Ovary (tissue), 9 donors: ENCODE data around the gene HNRNPF. TPM values are rescaled to one million over a fixed set of nuclear protein-coding genes. Genes with fewer than 3 reads are reported as not detected.

Source experiments
- DNase-seq, 5 donors: peaks; one replicate each; pipeline ENCODE4 v3.0.0-alpha.2; 2019 to 2020
- H3K27ac ChIP-seq, 2 donors: fragments of 200-600 bp; one replicate each; pipeline versions ENCODE4 v1.5.1 to v1.8.0; 2019 to 2022
- H3K27me3 ChIP-seq: fragments of 200-600 bp; one replicate; pipeline ENCODE4 v1.8.0; 2022
- H3K36me3 ChIP-seq: fragments of 200-600 bp; sonication (generic); one replicate; pipeline ENCODE4 v1.5.1; 2019
- H3K4me1 ChIP-seq: one replicate; pipeline ENCODE4 v1.8.1; 2013; ENCODE audit warnings: mild to moderate bottlenecking, moderate library complexity; ENCODE audit not compliant: insufficient read depth
- H3K4me3 ChIP-seq: fragments of 200-600 bp; sonication (generic); one replicate; pipeline ENCODE4 v1.5.1; 2017
- H3K9me3 ChIP-seq, 2 donors: fragments of 200-600 bp in 1 of 2; sonication (generic) in 1 of 2; one replicate each; pipeline versions ENCODE4 v1.5.1 to v1.8.1; 2013 to 2019; ENCODE audit warnings: mild to moderate bottlenecking in 1 of 2, moderate library complexity in 1 of 2
- EP300 ChIP-seq: sonication (generic); formaldehyde crosslinking; IDR thresholded peaks from one replicate; pipeline ENCODE4 v1.6.1; 2017; ENCODE audit warnings: antibody characterized with exemption
- POLR2A ChIP-seq: fragments of 450-650 bp; IDR thresholded peaks from one replicate; pipeline ENCODE4 v1.6.1; 2017; ENCODE audit warnings: antibody characterized with exemption, mild to moderate bottlenecking, moderate library complexity
- WGBS, 3 donors: extraction: QIAGEN DNeasy Blood & Tissue Kit in 1 of 3; methylation state at CpG; one replicate each; pipeline versions ENCODE4 v1.1.5 to v1.1.7; 2013 to 2017; 5-methylcytosine and 5-hydroxymethylcytosine counted together
- intact Hi-C, 4 donors: fragments of 100-400 bp; cut with DNase I; formaldehyde crosslinking; loops; one replicate each; pipeline versions ENCODE4 v1.11.0 to v1.15.1; 2022 to 2023
- polyA plus RNA-seq, 2 donors: library from polyadenylated mRNA; stranded (reverse); fragments of 200-250 nt in 1 of 2; fragments of 350-450 nt in 1 of 2; fragmentation: Illumina TruSeq in 1 of 2; extraction: RNeasy Lipid Tissue Mini Kit (QIAGEN cat#74804) in 1 of 2; gene quantifications; one replicate each; pipeline ENCODE4 v1.2.3, GENCODE V29; 2013 to 2014
- total RNA-seq, 7 donors: library from RNA; depleted of rRNA in 2 of 7; stranded (reverse); fragments of >200 nt in 2 of 7; fragmentation: NEBNext Ultra II Directional in 3 of 7; extraction: Animal tissue kit (Norgen Biotek cat#: 25700) in 3 of 7; gene quantifications; one replicate each; pipeline versions ENCODE4 v1.1.0 to v1.2.4, GENCODE V29; 2016 to 2023
- TF ChIP-seq, protein P1 (sequence below), 3 donors: fragments of 450-650 bp in 2 of 3; fragments of 200-600 bp in 1 of 3; IDR thresholded peaks; one replicate each; pipeline versions ENCODE4 v1.5.1 to v1.8.0; 2016 to 2022; ENCODE audit warnings: antibody characterized with exemption in 3 of 3, mild to moderate bottlenecking in 1 of 3
- donor health status: DM: no; HTN: no; CAD: no; lungs with moderate emphysema.
- donor health status: DM: no; HTN: no; CAD: no.
- donor health status: Bipolar disorder and iron deficiency.
- donor health status: DM: yes; HTN: yes; CAD: no.
- donor health status: DM: no; HTN: no; CAD: no.
- donor health status: DM: yes; HTN: yes; CAD: no.

Gene HNRNPF
- total and polyA plus RNA-seq, 9 donors, result 95.1 to 220 (median 166) TPM

DNA sequence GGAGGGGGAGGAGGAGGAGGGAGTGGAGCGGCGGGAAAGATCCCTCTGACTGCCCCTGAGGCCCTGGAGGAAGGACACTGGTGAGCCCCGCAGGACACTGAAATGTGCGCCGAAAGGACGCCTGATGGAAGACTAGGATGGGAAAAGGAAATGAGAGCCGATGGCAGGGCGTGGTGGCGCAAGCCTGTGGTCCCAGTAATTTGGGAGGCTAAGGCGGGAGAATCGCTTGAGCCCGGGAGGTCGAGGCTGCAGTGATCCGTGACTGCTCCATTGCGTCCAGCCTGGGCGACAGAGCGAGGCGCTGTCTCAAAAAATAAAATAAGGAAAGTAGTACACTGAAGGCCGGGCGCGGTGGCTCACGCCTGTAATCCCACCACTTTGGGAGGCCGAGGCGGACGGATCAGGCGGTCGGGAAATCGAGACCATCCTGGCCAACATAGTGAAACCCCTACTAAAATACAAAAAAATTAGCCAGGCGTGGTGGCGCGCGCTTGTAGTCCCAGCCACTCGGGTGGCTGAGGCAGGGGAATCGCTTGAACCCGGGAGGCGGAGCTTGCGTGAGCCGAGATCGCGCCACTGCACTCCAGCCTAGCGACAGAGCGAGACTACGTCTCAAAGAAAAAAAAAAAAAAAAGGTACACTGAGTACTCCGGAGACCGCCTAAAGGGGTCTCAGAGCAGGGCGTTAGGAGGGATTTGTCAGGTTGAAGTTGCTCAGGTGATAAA is 561 bp upstream of the HNRNPF start:
- H3K4me1 ChIP-seq, result peaks cover 6% of the 10 kb centered on the region
- peak overlapping the region; percentile 66 for H3K4me3 ChIP-seq
- no peak for DNase-seq
- TF ChIP-seq EP300, result no peak
- TF ChIP-seq, protein P1, sequence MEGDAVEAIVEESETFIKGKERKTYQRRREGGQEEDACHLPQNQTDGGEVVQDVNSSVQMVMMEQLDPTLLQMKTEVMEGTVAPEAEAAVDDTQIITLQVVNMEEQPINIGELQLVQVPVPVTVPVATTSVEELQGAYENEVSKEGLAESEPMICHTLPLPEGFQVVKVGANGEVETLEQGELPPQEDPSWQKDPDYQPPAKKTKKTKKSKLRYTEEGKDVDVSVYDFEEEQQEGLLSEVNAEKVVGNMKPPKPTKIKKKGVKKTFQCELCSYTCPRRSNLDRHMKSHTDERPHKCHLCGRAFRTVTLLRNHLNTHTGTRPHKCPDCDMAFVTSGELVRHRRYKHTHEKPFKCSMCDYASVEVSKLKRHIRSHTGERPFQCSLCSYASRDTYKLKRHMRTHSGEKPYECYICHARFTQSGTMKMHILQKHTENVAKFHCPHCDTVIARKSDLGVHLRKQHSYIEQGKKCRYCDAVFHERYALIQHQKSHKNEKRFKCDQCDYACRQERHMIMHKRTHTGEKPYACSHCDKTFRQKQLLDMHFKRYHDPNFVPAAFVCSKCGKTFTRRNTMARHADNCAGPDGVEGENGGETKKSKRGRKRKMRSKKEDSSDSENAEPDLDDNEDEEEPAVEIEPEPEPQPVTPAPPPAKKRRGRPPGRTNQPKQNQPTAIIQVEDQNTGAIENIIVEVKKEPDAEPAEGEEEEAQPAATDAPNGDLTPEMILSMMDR (IDR thresholded peaks at IDR 0.05), result no peak
- TF ChIP-seq POLR2A, result no peak
- 6 to 19% (median 17%) methylated on average over 46 of the region's 46 CpGs for WGBS, 3 donors
- no peaks in the 10 kb centered on the region for H3K36me3 ChIP-seq
- H3K9me3 ChIP-seq, result no peaks in the 10 kb centered on the region
- no peaks in the 10 kb centered on the region for H3K27me3 ChIP-seq
- H3K27ac ChIP-seq, result peak overlapping the region; percentile 98 to 99
- intact Hi-C loops, result no loop called here

DNA sequence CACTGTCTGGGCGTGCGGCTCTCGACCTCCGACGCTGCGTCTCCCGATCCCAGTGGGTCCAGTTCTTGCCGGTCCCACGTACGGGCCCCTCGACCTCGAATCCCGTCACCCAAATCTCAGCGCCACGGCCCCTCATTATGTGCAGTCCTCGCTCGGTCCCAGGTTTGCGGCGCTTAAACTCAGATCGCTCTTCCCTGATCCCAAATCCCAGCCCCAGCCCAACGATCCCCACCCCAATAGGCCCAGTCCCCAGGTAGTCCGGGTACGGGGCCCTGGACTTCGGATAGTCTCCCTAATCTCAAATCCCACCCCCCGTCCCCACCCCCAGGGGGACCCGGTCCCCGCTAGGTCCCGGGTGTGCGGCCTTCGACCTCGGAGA is 666 bp downstream of the HNRNPF start:
- TF ChIP-seq POLR2A, result no peak
- TF ChIP-seq, protein P1 (IDR thresholded peaks at IDR 0.05), result peak in 1 of 3 donors; percentile 4
- Histone ChIP-seq H3K4me1 (peaks cover 8% of the 10 kb centered on the region), H3K27me3 (no peaks in the 10 kb centered on the region), H3K9me3 (no peaks in the 10 kb centered on the region), H3K27ac (peak overlapping the region; percentile 98 to 99), H3K4me3 (peak overlapping the region; percentile 66), H3K36me3 (no peaks in the 10 kb centered on the region)
- 0% methylated on average over 29 to 31 of the region's 31 CpGs for WGBS, 3 donors
- intact Hi-C loops, result no loop called here
- no peak for DNase-seq

DNA sequence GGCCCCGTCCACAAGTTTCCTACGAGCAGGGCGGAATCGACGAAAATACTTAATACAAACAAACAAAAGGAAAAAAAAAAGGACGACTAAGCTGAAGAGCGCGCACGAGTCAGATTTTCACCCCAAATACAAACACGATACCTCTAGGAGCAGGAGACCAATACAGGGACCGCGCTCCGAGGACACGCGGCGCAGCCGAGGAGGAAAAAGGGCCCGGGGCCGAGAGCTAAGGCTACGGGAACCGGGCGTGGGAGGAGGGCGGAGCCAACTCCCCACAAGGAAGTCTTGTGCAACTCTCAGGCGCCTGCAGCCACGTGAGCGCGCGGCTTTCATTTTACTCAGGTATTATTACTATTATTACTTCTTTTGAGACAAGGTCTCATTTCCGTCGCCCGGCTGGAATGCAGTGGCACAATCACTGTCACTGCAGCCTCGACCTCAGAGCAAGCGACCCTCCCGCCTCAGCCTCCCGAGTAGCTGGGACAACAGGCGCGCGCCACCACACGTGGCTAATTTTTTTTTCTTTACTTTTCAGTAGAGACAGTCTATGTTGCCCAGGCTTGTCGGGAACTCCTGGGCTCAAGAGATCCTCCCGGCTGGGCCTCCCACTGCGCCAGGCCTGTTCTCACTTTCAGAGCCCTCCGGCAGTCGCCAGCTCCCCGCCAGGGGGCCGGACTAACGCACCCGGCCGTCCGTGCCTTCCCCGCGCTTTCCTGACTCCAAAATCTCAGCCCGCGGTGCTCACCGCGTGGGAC is 1.2 kb downstream of the HNRNPF start:
- H3K4me1 ChIP-seq, result peaks cover 8% of the 10 kb centered on the region
- intact Hi-C loops, result loop anchor here in 1 of 4 donors (2.0 kb wide), 1 partner anchor 13 kb away; no protein-coding TSS in a partner anchor
- DNase-seq, result peak; percentile 91 to 95 (median 92)

DNA sequence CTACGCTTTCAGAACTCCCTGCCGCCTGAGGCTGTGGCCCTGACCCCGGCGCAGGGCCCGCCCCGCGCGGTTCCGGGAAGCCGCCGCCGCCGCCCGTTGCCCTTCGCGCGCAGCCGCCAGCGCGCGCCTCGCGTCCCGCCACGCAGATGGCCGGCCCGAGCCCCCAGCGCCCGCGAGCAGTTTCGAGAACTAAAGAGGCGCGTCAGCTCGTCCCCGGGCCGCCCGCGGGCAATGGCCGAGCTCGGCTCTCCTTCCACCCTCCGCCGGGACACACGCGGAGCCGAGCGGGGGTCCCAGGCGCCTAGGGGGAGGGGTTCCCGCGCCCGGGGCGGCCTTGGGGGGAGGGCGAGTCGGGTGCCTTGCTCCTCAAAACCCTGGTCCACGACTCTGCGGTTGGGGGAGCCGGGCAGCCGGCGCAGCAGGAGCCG is 1.8 kb downstream of the HNRNPF start:
- TF ChIP-seq EP300, result no peak
- peak; percentile 26 for TF ChIP-seq POLR2A
- peak; percentile 60 to 82 (median 72) for DNase-seq
- H3K4me1 ChIP-seq, result peaks cover 8% of the 10 kb centered on the region
- H3K36me3 ChIP-seq, result no peaks in the 10 kb centered on the region
- peak overlapping the region; percentile 98 to 99 for H3K27ac ChIP-seq
- whole genome bisulfite sequencing, 3 donors, result 0 to 1% (median 0%) methylated on average over 59 of the region's 59 CpGs
- intact Hi-C loops, result loop anchor here in 1 of 4 donors (2.0 kb wide), 1 partner anchor 14 kb away; no protein-coding TSS in a partner anchor
- no peaks in the 10 kb centered on the region for H3K9me3 ChIP-seq
- peak overlapping the region; percentile 66 for H3K4me3 ChIP-seq
- H3K27me3 ChIP-seq, result no peaks in the 10 kb centered on the region

More for the DNA sequence above, 1.2 kb downstream of the HNRNPF start:
- Histone ChIP-seq H3K36me3 (no peaks in the 10 kb centered on the region), H3K27me3 (no peaks in the 10 kb centered on the region), H3K27ac (peak overlapping the region; percentile 98 to 99), H3K9me3 (no peaks in the 10 kb centered on the region), H3K4me3 (peak overlapping the region; percentile 66)
- TF ChIP-seq, protein P1 (IDR thresholded peaks at IDR 0.05), result peak in 2 of 3 donors; percentile 31 to 45
- TF ChIP-seq EP300 (peak; percentile 89), POLR2A (peak; percentile 74)
- WGBS, 3 donors, result 0 to 1% (median 1%) methylated on average over 56 of the region's 56 CpGs
